ENCODE results near the gene WHRN. TPM values are rescaled to one million over a fixed set of nuclear protein-coding genes. Genes with fewer than 3 reads are reported as not detected.
A peak's percentile ranks its signal among the peaks of the same experiment; 100 is the strongest.

Gene WHRN
- total and polyA plus RNA-seq, 2 experiments from 2014 or later = 8.3 to 8.9 TPM

GRCh38 chr9:114397848-114398605 lies 107.2 kb downstream of the WHRN start:
- DNase-seq (ENCODE audit: low spot score) (peak; percentile 97), ATAC-seq (peak; percentile 84)
- TF ChIP-seq ZNF114 (CRISPR knock-in tag; IDR thresholded peaks at IDR 0.05) (0 out of 2 replicates have a peak, but pooled peaks have one; percentile 67), ETS1 (IDR thresholded peaks at IDR 0.05) (no peak), REST (IDR thresholded peaks at IDR 0.05; ENCODE audit: unreplicated experiment) (peak; percentile 28), ZNF331 (CRISPR knock-in tag; IDR thresholded peaks at IDR 0.05; ENCODE audit: low read depth) (0 out of 2 replicates have a peak, but pooled peaks have one; percentile 12), CREB1 (CRISPR knock-in tag; IDR thresholded peaks at IDR 0.05; ENCODE audit: low read depth) (peak; percentile 42)
- Histone ChIP-seq H3F3A (replicated peaks; ENCODE audit: low read depth) (peaks cover 15% of the 10 kb centered on the region), H3K4me2 (peak overlapping the region; percentile 93), H3K27ac (ENCODE audit: low read depth) (peak overlapping the region; percentile 2; the same call in 1 of the 2 replicates), H4K20me1 (replicated peaks; ENCODE audit: insufficient read depth) (no peaks in the 10 kb centered on the region), H3K9me2 (ENCODE audit: insufficient read depth) (no peaks in the 10 kb centered on the region), H3K79me2 (replicated peaks; ENCODE audit: insufficient read depth) (no peaks in the 10 kb centered on the region; the same call in 1 of the 2 replicates), H3K27me3 (ENCODE audit: insufficient read depth) (no peaks in the 10 kb centered on the region), H3K4me3 (peak overlapping the region; percentile 93), H3K4me1 (ENCODE audit: insufficient read depth) (peaks cover 20% of the 10 kb centered on the region; the same call in 1 of the 2 replicates), H2AFZ (0 out of 2 replicates have a peak overlapping the region, but pooled peaks have one; percentile 63), H3K36me3 (ENCODE audit: insufficient read depth) (no peaks in the 10 kb centered on the region)
- Mint-ChIP-seq H3K9me3 (no peaks in the 10 kb centered on the region), H3K36me3 (ENCODE audit: low read depth) (peaks cover 17% of the 10 kb centered on the region; the same call in 2 of the 3 replicates), H3K4me1 (peaks cover 38% of the 10 kb centered on the region), H3K27ac (peak overlapping the region; percentile 94), H3K27me3 (ENCODE audit: insufficient read depth, low read depth, poor library complexity) (peaks cover 16% of the 10 kb centered on the region), H3K4me3 (peak overlapping the region; percentile 94)

- H3K36me3 ChIP-seq (ENCODE audit: insufficient read depth) = no peaks in the 10 kb centered on the region
- peak overlapping the region; percentile 93 for H3K4me2 ChIP-seq
- DNase-seq (ENCODE audit: low spot score) = peak; percentile 62
- 0 out of 2 replicates have a peak overlapping the region, but pooled peaks have one; percentile 63 for H2AFZ ChIP-seq
- Mint-ChIP-seq H3K9me3 (no peaks in the 10 kb centered on the region), H3K27me3 (ENCODE audit: insufficient read depth, low read depth, poor library complexity) (peaks cover 16% of the 10 kb centered on the region), H3K36me3 (ENCODE audit: low read depth) (peaks cover 20% of the 10 kb centered on the region), H3K27ac (peak overlapping the region; percentile 94), H3K4me3 (peak overlapping the region; percentile 94), H3K4me1 (peaks cover 41% of the 10 kb centered on the region)
- H3K4me1 ChIP-seq (ENCODE audit: insufficient read depth) = peaks cover 20% of the 10 kb centered on the region; the same call in 1 of the 2 replicates
- peaks cover 15% of the 10 kb centered on the region for H3F3A ChIP-seq (replicated peaks; ENCODE audit: low read depth)
- no peaks in the 10 kb centered on the region for H3K9me2 ChIP-seq (ENCODE audit: insufficient read depth)
- peak; percentile 16 for ATAC-seq
- H3K27ac ChIP-seq (ENCODE audit: low read depth) = peak overlapping the region; percentile 2; the same call in 1 of the 2 replicates
- no peaks in the 10 kb centered on the region; the same call in 1 of the 2 replicates for H3K79me2 ChIP-seq (replicated peaks; ENCODE audit: insufficient read depth)
- H3K27me3 ChIP-seq (ENCODE audit: insufficient read depth) = no peaks in the 10 kb centered on the region
- peak overlapping the region; percentile 93 for H3K4me3 ChIP-seq
- peaks cover 5% of the 10 kb centered on the region; the same call in 1 of the 2 replicates for H4K20me1 ChIP-seq (replicated peaks; ENCODE audit: insufficient read depth)
- no peak for TF ChIP-seq ETS1 (IDR thresholded peaks at IDR 0.05)
- no peak for TF ChIP-seq REST (IDR thresholded peaks at IDR 0.05; ENCODE audit: unreplicated experiment)
- no peak for TF ChIP-seq ZNF331 (CRISPR knock-in tag; IDR thresholded peaks at IDR 0.05; ENCODE audit: low read depth)
- no peak for TF ChIP-seq NANOG (IDR thresholded peaks at IDR 0.05; ENCODE audit: borderline replicate concordance)
- no peak for TF ChIP-seq EZH2 (IDR thresholded peaks at IDR 0.05; ENCODE audit: low read depth, unreplicated experiment)
- no peak for TF ChIP-seq CTCF (conservative IDR thresholded peaks at IDR 0.05; ENCODE audit: low read depth in 2 of 2)
Measured at GRCh38 chr9:114397219-114397847, 107.9 kb downstream of the WHRN start.

Measured in GM23338 (cell line).